B cell (primary cell): ENCODE measurements around the gene ASCL1.

Source experiments
- CTCF ChIP-seq: fragments of 200-600 bp; IDR thresholded peaks from one replicate; pipeline ENCODE4 v1.8.0; 2022; ENCODE audit warnings: antibody characterized with exemption, mild to moderate bottlenecking
- EZH2 ChIP-seq: IDR thresholded peaks from 2 replicates; pipeline ENCODE4 v1.6.1; 2012; ENCODE audit warnings: borderline replicate concordance, low read depth, mild to moderate bottlenecking, moderate library complexity, low read length; ENCODE audit not compliant: insufficient read depth, poor library complexity, severe bottlenecking

GRCh38 chr12:102956738-102957327 is 641 bp upstream of the ASCL1 start:
- no peak for TF ChIP-seq CTCF
- peak; percentile 0 for TF ChIP-seq EZH2
